ENCODE measurements around the gene AGTRAP. TPM values are rescaled to one million over a fixed set of nuclear protein-coding genes. Genes with fewer than 3 reads are reported as not detected.

Gene AGTRAP
- total RNA-seq, 1 donor from 2014 or later = 36.5 TPM

DNA sequence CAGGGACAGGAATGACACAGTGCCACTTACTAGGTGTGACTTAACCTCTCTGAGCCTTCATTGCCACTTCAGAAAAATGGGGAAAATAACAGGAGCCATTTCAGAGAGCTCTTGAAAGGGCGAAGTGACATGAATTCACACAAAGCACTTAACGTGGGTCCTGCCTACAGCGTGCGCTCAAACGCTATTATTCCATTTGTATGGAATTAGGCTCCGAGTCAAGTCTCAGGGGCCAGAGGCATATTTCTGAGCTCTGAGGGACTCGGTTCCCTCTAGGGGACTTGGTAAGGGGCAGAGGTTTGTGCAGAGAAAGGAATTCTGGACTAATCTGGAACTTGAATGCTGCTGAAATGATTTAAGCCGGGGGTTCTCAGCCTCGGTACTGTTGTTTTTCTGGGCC is 30.3 kb upstream of the AGTRAP start:
- intact Hi-C loops (cut with micrococcal nuclease) = no loop called here

DNA sequence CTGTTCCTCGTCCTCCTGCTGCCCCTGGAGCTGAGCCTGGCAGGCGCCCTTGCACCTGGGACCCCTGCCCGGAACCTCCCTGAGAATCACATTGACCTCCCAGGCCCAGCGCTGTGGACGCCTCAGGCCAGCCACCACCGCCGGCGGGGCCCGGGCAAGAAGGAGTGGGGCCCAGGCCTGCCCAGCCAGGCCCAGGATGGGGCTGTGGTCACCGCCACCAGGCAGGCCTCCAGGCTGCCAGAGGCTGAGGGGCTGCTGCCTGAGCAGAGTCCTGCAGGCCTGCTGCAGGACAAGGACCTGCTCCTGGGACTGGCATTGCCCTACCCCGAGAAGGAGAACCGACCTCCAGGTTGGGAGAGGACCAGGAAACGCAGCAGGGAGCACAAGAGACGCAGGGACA is 29.6 kb upstream of the AGTRAP start:
- intact Hi-C loops (cut with micrococcal nuclease) = no loop called here

DNA sequence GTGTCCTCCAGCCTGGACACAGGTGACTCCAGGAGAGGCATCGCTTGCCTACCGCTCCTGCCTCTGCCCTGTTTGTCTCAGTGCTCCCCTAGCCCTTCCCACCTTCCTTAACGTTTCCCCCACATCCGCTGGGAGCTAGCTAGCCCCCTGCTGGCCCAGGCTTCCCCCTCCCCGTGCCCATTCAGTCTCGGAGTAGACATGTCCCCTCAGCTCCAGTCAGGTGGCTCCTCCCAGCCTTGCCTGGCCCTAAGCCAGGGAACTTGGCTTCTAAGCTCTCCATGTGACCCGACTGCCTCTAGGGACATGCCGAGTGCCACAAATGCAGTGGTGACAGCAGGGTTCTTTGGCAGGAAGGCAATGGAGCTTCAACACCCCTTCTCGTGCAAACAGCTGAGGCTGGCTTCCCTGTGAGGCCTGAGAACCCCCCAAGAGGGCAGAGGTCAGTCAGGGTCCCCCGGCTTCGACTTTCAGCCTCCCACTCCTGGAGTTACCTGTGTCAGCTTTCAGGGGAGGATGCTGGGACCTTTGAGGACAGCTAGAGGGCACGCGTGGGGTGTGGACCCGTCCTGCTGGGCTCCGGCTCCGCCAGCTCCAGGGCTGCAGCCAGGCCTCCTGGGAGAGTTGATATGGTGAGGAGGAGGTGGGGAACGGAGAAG is 28.2 kb upstream of the AGTRAP start:
- intact Hi-C loops (cut with micrococcal nuclease) = no loop called here

DNA sequence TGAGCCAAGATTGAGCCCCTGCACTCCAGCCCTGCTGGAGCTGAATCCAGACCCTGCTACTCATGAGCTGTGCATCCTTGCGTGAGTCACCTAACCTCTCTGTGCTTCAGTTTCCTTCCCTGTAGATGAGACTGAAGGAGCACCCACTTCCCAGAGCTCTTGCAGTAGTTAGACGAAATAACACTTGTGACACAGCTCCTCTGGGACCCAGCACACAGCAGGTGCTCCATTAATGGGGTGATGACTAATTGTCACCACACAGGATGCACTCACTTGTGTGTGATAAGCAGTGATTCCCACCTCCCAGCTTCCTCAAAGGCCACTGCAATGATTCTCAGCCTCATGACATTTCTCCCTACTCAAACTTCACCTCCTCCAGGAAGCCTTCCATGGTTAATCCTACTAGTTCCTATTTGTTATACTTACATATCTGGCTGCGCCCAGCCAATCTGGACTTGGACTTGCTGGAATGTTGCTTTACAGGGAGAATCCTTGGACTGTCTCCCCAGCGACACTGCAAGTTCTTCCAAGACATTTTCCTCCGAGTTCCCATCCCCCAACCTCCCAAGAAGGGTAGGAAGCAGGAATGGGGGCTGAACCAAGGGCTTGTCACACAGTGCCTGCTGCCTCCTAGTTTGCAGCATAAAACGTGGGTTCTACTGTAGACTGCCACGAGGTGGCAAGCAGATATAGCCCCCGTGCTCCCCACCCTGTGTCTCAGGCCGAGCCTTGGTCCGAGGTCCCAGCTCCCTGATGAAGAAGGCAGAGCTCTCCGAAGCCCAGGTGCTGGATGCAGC is 27.2 kb upstream of the AGTRAP start:
- intact Hi-C loops (cut with micrococcal nuclease) = no loop called here

DNA sequence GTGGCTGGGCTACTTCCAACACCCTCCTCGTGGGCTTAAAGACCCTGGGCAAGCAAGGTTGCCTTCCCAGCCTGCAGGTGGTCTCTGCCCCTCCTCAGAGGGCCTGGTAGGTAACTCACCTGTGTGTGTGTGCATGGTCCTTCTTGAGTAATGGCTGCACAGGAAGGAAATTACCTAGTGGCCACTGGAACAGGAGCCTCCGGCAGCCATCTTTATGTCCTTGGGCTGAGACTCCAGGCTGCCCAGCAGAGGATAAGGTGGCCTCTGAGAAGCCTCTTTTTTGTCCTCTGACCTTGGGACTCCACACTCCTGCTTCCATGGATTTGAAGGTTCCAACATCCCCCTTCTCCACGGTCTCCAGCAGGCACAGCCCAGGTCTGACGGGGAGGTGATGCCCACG is 24.4 kb upstream of the AGTRAP start:
- intact Hi-C loops (cut with micrococcal nuclease) = no loop called here

DNA sequence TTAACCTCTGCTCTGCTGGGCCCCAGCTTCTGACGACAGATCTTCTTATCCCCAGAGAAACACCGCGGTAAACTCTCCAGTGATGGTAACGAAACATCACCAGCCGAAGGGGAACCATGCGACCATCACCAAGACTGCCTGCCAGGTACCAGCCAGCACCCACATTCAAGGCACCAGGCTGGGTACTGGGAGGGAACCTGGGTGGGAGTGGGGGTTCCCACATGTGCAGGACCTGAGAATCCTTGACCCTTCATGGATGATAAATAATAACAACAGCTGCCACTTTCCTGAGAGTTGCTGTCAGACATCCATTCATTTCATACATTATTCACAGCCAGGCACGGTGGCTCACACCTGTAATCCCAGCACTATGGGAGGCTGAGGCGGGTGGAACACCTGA is 23.7 kb upstream of the AGTRAP start:
- intact Hi-C loops (cut with micrococcal nuclease) = no loop called here

DNA sequence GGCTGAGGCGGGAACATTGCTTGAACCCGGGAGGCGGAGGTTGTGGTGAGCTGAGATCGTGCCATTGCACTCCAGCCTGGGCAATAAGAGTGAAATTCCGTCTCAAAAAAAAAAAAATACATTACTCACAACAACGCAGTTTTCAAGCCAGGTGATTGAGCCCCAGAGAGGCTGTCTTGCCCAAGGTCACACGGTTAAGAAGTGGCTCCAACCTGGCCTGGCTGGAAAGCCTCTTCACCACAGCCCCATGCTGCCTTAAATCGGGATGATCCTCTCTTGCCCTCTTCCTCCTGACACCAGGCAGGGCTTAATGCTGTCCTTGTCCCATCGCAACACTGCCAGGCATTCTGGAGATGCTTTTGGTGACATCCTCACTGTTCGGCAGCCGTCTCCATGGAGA is 22.8 kb upstream of the AGTRAP start:
- intact Hi-C loops (cut with micrococcal nuclease) = no loop called here

DNA sequence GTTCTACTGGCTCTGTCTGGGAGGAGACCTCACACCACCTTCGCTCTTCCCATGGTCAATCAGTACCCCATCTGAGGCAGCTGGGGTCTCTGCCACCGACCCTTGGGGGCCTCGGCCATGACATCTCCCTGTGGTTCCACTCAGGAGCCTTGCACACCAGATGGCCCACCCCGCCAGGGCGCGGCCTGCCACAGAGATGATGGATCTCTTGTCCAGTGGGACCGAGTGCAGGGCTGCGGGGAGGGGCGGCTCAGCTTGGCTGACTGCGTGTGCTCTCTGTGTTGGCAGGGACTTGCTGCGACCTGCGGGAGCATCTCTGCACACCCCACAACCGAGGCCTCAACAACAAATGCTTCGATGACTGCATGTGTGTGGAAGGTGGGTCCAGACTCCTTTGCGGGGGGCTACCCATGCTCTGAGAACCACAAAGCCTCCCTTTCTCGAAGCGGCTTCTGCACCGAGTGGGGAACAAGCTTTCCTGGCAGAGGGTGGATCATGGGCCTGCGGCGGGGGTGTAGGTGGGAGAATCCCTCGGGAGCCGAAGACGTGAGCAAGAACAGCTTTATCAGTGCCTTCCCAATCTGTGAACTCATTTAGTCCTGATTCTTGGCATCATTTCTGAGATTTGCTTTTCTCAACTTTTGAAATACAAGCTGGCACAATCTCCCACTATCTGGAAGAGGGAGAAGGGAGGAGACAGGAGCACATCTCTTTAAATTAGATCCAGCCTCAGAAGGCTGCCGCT is 20.9 kb upstream of the AGTRAP start:
- intact Hi-C loops (cut with micrococcal nuclease) = loop anchor here (5.0 kb wide), 1 partner anchor 33 kb away; the partner anchor contains the start of gene MAD2L2

DNA sequence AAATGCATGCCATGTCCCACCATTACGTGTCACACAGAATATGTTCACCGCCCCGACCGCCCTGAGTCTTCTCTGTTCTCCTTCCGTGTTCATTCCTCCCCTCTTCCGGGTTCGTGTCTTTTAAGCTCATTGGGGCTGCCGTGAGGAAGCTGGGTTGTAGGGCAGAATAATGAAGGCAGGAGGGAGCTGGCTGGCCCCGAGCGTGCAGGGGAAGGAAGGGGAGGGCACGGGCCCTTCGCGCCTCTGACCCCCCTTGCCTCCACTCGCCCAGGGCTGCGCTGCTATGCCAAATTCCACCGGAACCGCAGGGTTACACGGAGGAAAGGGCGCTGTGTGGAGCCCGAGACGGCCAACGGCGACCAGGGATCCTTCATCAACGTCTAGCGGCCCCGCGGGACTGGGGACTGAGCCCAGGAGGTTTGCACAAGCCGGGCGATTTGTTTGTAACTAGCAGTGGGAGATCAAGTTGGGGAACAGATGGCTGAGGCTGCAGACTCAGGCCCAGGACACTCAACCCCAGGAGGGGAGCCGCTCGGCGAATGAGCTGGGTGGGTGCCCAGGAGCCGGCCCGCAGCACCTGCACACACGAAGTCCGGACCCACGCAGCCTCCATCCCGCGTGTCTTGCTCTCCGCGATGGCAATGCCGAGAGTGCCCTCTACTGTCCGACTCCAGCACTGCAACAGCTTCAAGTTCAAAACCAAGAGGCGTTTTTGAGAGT is 16.5 kb upstream of the AGTRAP start:
- intact Hi-C loops (cut with micrococcal nuclease) = loop anchor here (1.0 to 5.0 kb wide), 3 partner anchors 37 to 69 kb away; partner anchors contain the start of genes FBXO6 and MAD2L2

DNA sequence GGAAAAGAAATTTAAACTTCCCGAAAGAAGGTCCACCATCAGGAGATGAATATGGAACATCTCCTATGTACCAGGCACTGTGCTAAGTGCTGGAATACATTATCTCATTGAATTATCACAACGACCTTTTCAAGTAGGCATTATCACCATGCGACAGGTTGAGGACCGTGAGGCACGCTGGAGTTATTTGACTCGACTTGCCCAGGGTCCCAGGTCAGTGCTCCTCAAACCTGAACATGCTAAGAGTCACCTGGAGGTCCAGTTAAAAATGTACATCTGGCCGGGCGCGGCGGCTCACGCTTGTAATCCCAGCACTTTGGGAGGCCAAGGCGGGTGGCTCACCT is 15.9 kb upstream of the AGTRAP start:
- intact Hi-C loops (cut with micrococcal nuclease) = no loop called here

DNA sequence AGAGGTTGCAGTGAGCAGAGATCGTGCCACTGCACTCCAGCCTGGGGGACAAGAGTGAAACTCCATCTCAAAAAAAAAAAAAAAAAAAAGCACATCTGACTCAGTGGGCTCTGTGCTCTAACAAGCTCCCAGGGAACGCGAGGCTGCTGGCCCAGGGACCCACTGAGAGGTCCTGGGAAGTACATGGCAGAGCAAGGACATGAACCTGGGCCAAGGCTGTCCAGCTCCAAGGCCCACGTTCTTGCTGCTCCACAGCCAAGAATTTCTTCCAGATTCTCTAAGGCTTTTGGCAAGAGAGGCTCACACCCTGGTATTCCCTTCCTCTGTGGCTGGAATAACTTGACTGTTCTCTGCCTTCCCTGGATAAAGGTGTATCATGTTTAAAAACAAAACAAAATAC is 15.4 kb upstream of the AGTRAP start:
- intact Hi-C loops (cut with micrococcal nuclease) = no loop called here

DNA sequence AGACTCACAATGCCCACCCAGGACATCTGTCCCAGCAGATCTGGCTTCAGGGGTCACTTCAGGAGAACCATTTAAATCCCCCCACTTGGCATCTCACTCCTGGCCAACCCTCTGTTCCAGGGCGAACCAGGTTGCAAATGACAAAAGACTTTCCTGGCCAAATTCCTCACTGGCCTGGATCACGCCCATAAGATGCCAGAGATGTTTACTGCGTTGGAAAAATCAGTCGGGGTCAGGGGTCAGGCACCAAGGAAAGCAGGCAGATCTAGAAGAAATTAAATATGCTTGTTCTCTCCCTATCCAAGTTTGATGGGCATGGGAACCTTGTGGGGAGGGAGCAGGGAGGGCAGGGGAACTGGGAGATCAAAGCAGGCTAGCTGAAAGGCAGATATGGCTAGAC is 14.6 kb upstream of the AGTRAP start:
- intact Hi-C loops (cut with micrococcal nuclease) = no loop called here

DNA sequence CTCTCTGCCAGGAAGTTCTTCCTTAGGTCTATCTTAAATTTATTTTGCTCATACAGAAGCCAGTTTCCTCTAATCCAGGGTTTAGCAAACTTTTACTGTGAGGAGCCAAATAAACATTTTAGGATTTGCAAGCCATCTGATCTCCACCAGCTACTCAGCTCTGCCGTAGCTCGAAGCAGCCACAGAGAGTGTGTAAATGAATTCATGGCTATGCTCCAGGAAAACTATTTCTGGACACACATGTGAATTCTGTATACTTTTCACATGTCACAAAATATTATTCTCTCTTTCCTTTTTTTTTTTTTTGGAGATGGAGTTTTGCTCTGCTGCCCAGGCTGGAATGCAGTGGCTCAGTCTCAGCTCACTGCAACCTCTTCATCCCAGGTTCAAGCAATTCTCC is 13.4 kb upstream of the AGTRAP start:
- intact Hi-C loops (cut with micrococcal nuclease) = no loop called here

DNA sequence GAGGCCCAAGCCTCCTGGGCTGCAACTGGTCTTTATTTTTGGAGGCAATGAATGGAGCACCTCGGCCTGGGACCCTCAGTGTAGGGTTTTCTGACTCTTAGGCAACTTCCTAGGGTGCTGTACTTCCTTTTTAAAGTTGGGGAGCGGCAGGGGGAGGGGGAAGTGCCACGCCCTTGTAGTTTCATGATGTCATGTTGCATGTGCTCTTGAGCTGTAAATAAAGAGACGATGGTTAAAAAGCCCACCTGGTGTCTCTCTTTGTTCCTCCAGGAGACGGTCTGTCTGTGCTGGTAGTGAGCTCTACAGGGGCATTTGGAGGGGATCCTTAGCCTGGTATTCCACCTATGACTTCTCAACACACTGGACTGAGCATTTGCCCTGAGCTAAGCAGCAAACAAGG is 10.3 kb upstream of the AGTRAP start:
- intact Hi-C loops (cut with micrococcal nuclease) = no loop called here

DNA sequence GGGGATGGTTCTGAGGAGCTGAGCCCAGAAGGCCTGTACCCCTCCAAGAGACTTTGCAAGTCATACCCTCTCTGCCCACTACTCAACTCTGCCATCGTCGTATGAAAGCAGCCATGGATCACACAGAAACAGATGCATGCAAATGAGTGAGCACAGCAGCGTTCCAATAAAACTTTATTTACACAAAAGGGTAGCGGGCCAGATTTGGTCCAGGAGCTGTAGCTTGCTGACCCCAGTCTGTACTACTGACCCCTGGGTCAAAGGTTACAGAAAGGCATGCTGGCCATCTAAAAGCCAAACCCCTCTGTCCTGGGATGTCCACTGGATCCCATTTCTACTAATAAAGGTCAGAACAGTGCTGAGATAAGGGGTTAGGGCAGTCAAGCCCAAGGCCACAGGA is 8.8 kb upstream of the AGTRAP start:
- intact Hi-C loops (cut with micrococcal nuclease) = no loop called here

DNA sequence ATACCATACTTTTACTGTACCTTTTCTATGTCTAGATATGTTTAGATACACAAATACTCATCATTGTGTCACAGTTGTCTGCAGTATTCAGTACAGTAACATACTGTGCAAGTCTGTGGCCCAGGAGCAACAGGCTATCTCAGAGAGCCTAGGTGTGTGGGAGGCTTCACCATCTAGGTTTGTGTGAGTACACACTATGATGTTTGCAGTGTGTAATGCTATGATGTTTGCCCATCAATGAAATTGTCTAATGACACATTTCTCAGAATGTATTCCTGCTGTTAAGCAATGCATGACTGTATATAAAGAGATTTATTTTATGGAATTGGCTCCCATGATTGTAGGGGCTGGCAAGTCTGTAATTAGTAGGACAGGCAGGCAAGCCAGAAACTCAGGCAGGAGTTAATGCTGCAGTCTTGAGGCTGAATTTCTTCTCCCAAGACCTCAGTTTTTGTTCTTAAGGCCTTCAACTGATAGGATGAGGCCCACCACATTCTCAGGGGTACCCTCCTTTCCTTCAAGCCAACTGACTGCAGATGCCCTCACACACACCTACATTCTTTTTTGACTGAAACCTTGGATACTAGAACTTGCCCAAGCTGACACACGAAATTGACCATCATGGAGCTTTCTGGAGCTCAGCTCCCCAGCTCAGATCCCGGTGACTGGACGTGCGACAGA is 7.7 kb upstream of the AGTRAP start:
- intact Hi-C loops (cut with micrococcal nuclease) = no loop called here

DNA sequence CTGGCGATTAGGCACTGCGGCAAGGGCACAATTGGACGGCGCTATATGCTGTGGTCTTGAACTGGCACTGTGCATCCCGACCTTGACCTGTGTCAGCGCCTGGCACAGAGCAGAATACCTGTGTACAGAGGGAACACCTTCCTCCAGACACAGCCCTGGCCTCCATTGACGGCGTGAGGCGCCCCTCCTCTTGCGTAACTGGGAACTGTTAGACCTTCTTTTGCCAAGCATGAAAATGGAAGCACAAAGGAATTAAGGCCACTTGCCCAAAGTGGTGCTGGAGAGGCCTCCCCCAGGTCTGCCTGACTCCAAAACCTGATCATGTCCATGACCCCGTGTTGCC is 6.8 kb upstream of the AGTRAP start:
- intact Hi-C loops (cut with micrococcal nuclease) = no loop called here

DNA sequence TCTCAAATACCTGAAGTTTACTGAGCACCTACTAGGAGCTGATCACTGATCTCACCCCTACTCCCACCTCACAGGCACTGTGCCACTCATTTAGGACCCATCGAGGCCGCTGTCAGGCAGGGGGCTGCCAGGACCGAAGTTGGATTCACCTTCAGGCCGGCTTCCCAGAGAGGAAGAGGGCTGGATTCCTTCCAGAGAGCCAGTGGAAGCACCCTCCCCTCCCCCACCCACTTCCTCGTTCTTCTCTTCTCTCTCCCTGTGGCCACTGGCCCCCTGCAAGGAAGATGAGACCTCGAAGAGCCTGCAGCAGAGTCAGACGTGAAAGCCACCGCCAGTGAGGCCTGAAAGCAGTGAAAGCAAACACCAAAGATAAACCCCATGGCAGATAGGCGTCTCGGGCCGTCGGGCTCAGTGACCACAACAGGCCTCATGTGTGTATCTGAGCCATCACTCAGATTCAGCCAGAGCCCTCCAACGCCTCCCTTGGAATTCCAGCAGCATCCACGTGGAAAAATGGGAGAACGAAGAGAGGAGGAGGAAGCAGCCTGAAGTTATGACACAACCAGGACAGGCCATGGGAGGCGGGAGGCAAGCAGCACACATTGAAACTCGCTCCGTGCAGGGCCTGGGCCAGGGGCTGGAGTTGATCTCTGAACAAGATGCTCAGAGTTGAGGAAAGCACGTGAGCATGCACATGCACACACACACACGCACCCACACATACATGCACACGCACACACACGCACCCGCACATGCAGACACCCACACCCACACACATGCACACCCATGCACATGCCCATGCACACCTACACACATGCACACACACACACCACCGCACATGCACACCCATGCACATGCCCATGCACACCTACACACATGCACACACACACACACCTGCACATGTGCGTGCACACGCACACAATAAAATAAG is 6.2 kb upstream of the AGTRAP start:
- intact Hi-C loops (cut with micrococcal nuclease) = no loop called here

DNA sequence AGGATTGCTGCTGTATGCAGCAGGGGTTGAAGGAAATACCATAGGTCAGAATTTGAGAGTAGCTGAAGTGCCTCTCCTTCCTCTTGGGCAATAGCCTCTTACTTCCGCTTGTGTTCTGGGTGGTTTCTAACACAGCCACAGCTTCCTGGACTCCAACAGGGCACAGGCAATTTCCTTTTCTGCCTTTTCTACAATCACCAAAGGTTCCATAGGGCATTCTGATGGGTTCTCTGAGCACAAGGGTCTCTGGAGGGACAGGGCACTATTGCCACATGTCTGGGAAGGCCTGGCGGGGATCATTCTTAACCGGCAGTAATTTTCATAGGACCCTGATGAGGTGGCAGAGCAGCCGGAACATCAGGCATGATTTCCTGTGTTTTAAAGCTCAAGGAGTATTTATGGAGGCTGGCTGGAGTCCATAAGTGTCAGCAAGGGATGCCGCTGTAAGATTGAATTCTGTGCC is 5.5 kb upstream of the AGTRAP start:
- intact Hi-C loops (cut with micrococcal nuclease) = no loop called here

DNA sequence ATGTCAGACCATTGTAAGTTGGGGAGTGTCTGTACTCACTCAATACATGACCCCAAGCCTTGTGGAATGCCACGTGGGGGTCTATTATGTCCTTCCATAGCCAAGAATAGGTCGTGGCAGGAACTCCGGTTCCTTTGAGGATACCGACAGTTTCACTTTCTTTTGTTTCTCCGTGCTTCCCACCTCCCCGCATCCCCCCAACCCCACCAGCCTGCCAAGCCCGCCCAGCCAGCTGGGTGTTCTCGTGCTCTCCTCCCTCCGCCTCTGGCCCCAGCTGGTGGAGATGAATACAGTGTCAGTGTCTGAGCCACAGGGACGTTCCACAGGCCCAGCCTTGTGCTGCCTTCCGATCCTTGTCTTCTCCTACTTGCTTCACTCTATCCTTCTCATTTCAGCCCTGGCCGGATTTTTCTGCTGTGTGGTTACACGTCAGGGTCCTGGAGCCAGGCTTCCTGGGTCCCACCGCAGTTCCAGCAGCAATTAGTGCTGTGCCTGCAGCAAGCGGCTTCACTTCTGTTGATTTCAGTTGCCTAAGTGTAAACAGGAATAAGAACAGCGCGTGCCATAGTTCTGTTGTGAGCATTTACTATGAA is 4.1 kb upstream of the AGTRAP start:
- intact Hi-C loops (cut with micrococcal nuclease) = no loop called here

Data from T-helper 2 cell treated with Interferon-gamma antibody and Interleukin-4, amounts not matched to agents 100 ng/mL and 5 ng/mL, for 36 hours (primary cell).